ENCODE data around the gene BTBD19.
"Not testable (repeated sequence)": the region's sequence is repeated elsewhere in the genome, so short reads cannot be mapped to it uniquely, and the experiment has no call there.

BTBD19 gene

DNA sequence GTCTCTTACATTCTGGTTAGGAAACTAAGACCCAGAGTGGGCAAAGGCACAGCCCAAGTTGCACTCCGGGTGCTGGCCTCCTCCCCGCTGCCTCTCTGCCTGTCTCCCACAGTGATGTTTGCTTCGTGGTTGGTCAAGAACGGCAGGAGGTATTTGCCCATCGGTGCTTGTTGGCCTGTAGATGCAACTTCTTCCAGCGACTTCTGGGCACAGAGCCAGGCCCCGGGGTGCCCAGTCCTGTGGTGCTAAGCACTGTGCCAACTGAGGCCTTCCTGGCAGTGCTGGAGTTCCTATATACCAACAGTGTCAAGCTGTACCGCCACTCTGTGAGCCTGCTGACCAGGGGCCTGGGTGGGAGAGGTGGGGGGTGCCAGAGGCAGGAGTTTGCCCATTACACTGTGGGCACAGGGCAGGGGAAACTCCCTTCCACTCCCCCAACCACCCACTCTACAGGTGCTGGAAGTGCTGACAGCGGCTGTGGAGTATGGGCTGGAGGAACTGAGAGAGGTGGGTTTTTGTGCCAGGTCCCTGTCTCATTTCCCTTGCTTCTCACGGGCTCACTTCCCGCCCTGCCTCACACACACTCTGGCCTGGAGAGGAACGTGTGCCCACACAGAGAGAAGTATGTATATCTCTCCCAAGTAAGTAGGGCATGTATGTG, 1.9 kb downstream of the BTBD19 start:
- no peak for DNase-seq

DNA sequence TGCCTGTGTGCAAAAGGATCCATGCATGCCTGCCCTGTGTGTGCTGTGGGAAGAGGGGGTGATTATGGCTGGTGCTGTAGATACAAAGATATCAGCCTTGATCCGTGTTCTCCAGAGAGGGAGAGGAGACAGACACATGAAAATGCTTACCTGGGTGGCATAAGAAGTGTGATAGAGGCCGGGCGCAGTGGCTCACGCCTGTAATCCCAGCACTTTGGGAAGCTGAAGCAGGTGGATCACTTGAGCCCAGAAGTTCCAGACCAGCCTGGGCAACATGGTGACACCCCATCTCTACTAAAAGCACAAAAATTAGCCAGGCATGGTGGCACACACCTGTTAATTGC, 2.4 kb downstream of the BTBD19 start:
- DNase-seq = not testable (repeated sequence)

DNA sequence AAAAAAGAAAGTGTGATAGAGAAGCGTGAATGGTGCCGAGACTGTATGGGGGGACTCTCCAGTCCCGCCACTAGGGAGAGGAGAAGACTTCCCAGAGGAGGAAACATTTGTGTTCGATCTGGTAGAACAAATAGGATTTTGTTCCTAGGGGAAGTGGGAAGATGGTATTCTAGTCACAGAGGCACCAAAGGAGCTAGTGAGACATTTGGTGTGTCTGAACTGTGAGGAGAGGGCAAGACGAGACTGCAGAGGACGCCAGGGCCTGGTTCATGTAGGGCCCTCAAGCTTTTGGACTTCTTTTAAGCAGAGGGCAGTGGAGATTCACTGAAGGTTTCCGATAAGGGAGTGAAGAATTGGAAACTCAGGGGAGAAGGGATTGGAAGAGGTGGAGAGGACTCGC, 2.9 kb downstream of the BTBD19 start:
- no peak for DNase-seq

DNA sequence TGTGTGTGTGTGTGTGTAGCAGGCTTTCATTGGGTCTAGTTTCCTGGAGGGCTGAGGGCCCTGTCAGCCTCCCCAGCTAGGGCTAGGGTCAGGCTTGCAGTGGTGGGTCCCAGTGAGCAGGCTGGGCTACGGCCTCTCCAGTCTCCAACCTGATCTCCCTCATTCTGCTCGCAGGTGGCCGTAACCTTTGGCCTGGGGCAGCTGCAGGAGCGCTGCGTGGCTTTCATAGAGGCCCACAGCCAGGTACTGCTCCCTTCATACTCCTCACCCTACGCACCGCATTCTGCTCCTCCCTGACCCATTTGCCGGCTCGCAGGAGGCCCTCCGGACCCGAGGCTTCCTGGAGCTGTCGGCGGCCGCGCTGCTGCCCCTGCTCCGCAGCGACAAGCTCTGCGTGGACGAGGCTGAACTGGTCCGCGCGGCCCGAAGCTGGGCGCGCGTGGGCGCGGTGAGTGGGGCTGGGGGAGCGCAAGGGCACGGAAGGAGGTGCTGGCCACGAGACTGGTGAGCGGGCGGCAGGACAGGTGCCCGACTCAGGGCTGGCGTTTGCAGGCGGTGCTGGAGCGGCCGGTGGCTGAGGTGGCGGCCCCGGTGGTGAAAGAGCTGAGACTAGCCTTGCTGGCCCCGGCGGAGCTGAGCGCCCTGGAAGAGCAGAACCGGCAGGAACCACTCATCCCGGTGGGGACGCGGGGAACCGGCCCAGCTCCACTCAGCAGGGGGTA, 4.7 kb downstream of the BTBD19 start:
- no peak for DNase-seq

DNA sequence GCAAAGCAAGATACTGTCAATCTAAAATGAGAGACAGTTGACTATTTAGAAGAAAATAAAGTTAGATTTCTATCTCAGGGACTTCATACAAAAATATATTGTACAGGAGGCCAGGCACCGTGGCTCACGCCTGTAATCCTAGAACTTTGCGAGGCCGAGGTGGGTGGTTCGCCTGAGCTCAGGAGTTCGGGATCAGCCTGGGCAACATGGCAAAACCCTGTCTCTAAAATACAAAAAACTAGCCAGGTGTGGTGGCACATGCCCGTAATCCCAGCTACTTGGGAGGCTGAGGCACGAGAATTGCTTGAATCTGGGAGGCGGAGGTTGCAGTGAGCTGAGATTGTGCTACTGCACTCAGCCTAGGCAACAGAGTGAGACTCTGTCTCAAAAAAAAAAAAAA, 7.6 kb downstream of the BTBD19 start:
- not testable (repeated sequence) for DNase-seq

DNA sequence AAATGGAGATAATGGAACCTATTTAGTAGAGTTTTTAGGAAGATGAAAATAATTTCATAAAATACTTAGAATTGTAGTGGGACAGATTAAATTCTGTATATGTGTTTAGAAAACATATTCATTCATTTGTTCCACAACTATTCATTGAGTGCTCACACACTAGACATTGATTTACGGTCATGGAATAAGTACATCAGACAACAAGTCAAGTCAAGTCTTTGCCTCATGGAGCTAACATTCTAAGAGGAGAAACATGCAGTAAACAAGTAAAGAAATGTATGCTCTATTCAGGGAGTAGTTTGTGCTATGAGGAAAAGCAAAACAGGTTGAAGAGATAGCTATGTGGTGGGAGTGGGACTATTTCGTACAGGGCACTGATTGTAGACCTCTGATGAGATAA, 9.0 kb downstream of the BTBD19 start:
- DNase-seq = no peak

DNA sequence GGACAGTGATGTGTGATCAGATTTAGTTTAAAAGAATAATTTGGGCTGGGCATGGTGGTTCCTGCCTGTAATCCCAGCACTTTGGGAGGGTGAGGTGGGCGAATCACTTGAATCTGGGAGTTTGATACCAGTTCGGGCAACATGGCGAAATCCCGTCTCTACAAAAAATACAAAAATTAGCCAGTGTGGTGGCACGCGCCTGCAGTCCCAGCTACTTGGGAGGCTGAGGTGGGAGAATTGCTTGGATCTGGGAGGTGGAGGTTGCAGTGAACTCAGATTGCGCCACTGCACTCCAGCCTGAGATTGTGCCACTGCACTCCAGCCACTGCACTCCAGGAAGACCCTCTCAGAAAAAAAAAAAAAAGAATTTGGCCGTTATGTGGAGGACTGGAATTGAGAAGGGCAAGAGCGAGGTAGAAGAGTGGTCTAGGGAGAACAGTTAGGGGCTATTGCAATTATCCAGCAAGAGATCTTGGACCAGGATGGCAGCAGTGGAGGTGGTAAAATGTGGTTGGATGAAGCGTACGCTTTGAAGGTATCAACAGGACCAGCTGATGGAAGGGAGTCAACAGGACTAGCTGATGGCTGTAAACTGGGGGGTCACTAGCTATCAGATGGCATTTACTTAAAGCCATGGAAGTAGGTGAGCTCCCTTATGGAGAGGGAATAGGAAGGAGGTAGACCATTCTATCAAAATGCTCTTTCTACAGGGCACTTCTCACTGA, 9.6 kb downstream of the BTBD19 start:
- DNase-seq = no peak

DNA sequence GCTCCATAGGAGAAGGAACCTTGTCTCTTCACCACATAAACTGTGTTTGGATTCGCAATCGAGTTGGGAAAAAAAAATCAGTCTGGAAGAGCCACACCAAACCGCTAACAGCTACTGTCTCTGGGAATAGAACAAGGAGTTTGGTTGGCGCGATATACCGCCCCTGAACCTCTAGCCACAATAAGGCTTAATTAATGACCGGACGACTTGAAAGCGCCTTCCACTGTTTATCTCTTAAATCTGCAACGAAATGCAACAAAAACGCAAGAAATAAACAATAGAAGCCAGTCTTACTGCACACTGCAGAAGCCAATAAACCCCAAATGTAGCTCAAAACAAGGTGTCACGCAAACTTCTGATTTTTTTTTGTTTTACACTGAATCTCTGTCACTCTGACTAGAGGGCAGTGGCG, 10.9 kb downstream of the BTBD19 start:
- DNase-seq = peak; percentile 77

DNA sequence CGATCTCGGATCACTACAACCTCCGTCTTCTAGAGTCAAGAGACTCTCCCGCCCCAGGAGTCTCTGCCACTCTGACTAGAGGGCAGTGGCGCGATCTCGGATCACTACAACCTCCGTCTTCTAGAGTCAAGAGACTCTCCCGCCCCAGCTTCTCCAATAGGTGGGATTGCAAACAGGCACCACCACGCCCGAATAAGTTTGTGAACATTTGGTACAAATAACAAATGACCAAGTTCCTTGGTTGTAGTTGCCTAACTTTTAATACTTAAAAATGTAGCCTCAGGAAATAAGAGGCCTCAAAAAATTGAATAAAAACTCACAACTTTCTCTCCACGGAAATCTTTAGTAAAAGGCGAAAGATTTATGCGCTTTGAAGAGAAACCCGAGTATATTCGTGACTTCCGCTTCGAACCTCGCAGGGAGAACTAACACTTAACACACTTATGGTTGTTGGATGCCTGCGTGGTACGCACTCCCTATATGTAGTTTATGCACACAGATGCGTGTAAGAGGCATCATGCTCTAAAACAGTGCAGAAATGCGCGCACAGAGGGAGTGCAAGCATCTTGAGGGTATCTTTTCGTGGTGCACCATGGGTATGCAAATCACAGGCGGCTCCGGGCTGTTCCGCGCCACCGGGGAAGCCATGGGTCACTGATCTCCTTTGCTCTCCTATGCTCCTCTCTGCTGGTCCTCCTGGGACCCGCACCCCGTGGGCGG, 11.4 kb downstream of the BTBD19 start:
- DNase-seq = peak; percentile 96

DNA sequence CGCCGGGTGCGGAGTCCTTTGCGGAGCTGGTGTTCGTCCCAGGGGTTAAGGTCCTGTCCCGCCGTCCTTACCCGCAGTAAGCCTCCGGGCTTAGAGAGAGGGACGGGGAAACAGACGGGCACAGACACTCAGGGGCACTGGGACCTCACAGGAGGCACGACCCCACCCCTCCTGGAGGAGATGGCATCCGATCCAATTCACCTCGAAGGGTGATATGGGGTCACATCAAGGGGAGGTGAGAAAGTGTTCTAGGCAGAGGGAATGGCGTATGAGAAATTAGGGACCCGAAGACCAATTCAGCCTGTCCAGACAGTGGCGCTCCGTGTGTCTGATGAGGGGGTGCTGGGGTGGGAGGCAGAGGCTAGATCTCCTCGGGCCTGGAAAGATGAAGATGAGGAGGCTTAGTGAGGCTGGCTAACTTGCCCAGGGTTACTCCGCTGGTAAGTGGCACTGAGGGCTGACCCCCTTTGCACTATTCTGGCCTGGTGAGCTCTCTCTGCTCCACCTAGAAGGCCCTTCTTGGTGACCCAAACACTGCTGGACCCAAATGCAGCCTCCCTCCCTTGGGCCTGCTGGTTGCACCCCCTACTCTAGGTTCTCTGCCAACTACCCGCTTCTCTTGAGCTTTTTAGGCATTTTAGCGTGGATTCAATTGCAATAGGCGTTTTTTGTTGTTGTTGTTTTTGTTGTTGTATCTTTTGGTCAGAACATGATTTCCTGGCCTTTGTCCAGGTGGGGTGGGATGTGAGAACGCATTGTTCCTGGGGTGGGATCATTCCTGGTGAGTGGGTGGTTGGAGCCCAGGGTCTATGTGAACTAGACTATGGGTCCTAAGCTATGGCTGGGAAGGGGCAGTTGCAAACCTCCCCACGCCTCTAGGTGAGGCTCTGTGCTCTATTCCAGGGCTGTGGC, 12.3 kb downstream of the BTBD19 start:
- DNase-seq = no peak

DNA sequence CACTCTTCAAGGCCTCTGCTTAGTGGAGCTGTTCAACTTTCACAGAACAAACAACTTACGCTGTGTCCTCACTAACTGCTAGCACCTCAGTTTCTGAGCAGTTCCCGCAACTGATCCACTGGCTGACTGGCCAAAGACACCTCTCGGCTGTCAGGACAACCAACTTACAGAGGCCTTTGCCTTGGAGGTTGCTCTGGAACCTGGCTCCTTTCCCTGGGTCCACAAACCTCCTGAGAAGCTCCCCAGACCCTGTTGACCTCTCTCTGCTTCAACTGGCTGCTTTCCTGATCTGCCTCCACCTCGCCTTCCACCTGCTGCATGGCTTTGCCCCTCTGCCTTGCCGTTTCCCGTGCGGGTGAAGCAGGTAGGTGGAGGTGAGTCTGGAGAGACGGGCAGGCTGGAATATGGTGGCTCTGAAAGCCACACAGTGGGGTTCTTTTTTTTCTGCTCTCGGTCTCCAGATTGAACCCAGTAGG, 13.0 kb downstream of the BTBD19 start:
- no peak for DNase-seq

DNA sequence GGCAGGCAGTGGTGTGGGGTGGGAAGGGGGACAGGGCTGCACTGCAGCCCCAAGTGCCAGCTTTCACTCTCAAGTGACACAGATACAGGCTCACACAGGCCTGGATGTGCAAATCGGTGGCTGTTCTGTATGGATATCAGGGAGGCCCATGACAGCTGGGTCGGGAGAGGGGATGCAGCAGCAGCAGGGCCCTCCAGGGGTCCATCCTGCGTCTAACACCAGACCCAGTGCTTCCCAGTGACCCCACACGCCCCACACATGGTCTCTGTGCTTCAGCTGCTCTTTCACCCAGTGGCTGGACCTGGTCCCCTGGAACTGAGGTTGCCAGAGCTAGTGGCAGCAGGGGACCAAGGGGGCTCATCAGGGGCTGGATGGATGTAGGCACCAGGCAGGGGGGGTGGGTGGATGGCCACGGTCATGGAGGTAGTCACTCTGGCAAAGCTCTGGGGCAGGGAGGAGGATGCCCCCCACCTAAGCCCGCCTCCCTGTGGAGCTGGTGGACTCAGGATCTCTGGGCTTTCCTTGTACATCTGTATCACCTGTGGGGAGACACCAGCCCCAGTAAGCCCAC, 13.9 kb downstream of the BTBD19 start:
- no peak for DNase-seq

DNA sequence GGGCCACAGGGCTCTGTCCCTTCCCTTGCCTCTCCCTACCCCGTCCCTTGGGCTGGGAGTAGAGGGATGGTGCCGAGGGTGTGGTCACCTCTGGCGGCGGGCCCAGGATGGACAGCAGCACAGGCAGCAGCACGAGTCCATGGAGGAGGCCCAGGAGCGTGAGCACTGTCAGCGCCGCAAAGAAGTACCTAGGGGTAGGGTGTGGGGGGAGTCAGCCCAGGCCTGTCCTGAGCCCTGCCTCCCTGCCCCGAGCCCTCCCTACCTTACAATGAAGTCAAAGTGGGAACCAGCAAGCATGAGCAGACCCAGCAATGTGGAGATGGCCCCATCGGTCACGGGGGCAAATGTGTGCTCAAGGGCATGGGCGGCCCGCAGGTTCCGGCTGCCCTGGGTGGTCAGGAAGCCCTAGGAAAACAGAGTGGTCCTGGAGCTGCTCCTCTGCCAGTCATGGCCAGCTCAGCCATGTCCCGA, 14.7 kb downstream of the BTBD19 start:
- no peak for DNase-seq

DNA sequence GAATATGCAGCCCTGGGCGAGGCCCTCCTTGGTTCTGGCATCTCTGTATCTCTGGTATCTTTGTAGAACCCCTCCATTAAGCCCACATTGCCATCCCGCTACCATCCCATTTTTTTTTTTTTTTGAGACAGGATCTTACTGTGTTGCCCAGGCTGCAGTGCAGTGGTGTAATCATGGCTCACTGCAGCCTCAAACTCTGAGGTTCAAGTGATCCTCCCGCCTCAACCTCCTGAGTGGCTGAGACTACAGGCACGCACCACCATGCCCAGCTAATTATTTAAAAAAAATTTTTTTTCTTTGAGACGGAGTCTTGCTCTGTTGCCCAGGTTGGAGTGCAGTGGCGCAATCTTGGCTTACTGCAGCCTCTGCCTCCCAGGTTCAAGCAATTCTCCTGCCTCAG, 16.1 kb downstream of the BTBD19 start:
- not testable (repeated sequence) for DNase-seq

DNA sequence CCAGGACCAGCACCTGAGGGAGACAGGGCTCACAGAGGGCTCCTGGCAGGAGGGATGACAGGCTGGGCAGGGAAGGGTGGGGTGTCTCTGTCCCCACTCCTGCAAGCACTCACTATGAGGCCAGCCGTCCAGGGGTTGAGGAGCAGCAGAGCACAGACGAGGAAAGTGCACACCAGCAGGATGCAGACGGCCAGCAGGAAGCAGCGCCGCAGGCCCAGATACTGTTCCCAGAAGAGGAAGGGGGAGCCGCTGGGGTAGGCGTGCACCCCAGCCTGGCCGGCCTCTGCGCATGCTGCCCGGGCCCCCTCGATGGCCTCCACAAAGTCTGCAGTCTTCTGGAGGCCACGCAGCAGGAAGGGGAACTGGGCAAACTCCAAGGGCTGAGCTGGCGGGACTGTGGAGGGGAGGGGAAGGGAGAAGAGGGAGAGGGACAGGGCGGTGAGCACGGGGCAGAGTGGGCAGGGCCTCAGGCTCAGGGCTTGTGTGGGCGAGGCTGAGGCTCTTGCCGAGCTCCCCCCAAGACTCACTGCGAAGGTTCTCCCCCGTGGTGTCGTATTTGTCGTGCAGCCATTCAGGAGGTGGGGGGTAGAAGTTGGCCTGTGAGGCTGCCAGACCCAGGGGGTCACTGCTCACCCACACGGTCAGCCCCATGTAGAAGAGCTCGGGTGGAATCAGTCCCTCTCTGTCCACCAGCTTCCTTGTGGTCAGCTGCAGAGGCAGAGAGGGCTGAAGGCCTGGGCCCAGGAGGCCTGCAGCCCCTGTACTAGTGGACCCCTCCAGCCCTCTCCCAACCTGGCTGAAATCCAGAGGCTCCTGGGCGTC, 18.3 kb downstream of the BTBD19 start:
- no peak for DNase-seq

DNA sequence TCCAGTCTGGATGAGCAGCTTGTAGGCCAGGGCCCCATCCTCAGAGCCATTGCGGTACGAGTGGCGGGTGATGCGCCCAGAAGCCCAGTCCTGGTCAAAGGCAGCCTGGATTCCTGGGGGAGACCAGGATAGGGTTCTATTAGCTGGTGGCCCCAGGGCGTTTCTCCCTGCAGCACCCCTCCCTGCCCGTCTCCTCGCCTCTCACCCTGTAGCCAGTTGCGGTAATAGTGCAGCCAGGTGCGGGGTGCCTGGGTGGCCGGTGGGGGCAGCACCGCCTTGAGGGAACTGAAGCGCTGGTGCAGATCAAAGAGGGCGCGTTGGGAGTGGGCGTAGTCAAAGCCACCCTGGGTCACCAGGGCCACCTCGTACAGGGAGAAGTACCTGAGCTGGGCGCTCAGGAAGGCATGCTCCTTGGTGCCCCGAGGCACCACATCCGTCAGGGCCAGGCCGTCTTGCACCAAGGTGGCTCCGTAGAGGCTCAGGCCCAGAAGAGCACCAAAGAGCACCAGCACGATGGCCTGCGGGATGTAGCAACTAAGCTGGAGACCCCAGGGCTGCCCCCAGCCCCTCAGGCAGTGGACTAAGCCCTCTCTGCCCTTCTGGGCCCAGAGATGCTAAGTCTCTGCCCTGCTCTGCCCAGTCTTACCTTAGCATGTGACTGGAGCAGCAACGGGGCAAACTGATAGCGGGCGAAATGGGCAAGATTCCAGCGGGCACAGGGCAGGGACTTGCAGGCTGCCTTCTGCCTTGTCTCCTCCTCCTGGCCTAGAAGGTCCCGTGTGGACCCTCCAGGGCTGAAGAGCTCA, 19.1 kb downstream of the BTBD19 start:
- no peak for DNase-seq

DNA sequence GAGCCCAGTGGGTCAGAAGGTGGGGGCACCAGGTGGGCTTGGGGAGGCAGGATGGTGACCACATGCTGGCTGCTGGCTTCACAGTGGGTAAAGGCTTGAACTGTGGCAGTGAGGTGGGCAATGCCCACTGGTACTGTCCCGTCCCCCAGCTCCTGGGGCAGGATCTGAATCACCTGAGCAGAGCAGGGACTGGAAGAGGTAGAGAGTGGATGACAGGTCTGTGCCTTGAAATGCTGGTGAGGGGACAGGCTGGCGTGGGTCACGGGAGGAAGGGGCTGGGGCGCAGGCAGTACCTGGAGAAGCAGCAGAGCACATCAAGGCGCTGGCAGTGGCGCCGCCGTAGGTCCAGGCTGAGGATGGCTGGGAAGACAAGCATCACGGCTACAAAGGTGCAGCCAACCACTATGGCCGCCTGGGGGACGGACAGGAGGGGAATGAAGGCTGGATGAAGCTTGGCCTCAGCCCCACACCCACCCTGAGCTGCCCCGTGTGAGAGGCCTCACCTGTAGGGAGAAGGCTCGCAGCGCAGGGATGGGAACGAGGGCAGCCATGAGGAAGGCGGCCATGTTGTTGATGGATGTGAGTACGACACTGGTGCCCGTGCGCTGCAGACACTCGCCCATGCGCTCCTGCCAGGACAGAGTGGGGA, 19.8 kb downstream of the BTBD19 start:
- DNase-seq = no peak

DNA sequence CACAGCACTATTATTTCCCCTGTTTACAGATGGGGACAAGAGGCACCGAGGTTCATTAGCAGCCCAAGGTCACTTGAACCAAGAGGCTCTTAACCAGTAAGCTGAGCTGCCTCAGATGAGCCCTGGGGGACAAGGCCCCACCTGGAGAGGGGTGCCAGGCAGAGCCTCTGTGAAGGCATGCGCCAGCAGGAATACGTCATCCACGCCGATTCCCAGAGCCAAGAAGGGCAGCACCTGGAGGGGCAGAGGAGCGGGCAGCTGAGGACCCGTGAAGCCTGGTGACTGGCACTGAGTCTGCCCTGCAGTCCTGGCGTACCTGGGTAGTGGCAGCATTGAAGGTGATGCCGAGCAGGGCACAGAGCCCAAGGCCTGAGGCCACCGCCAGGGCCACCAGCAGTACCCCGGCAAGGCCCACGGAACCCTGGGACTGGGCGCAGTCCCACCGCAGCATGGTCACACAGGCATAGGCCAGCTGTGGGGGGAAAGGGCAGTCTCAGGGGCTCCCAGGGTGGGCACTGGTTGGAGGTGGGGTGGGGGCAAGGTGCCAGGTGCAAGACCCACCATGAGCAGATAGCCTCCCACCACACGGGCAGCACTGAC, 20.6 kb downstream of the BTBD19 start:
- no peak for DNase-seq
